HCT116 (cell line): Measurements from ENCODE around the gene ZNF3.

Experiments
- CEBPB ChIP-seq: IDR thresholded peaks from 2 replicates; pipeline ENCODE4 v1.6.1; 2012; ENCODE audit warnings: low read depth
- ELF1 ChIP-seq: IDR thresholded peaks from 2 replicates; pipeline ENCODE4 v1.6.1; 2012; ENCODE audit warnings: low read depth, borderline replicate concordance
- POLR2AphosphoS5 ChIP-seq: IDR thresholded peaks from 2 replicates; pipeline ENCODE4 v1.6.1; 2011; ENCODE audit warnings: mild to moderate bottlenecking, low read depth, low read length, moderate library complexity
- YY1 ChIP-seq: IDR thresholded peaks from 2 replicates; pipeline ENCODE4 v1.6.1; 2011; ENCODE audit warnings: low read length, low read depth, moderate library complexity, mild to moderate bottlenecking; ENCODE audit not compliant: insufficient replicate concordance; ENCODE audit errors: extremely low read depth
- ZNF274 ChIP-seq: fragments of 200-500 bp; sonication (Bioruptor generic); IDR thresholded peaks from 2 replicates; pipeline ENCODE4 v1.6.1; 2014; ENCODE audit warnings: mild to moderate bottlenecking, low read depth, low read length, inconsistent platforms
- TF ChIP-seq, protein P1 (sequence below), 3 experiments: fragments of 200-600 bp in 1 of 3; sonication (generic) in 1 of 3; IDR thresholded peaks in 2 of 3; conservative IDR thresholded peaks in 1 of 3; 2 replicates each; pipeline ENCODE4 v1.5.1; 2012 to 2017; ENCODE audit warnings: low read depth in 2 of 3, low read length in 2 of 3, antibody characterized with exemption in 1 of 3, borderline replicate concordance in 1 of 3, control low read depth in 1 of 3, mild to moderate bottlenecking in 1 of 3, mixed read lengths in 1 of 3, mixed run types in 1 of 3, moderate library complexity in 1 of 3; ENCODE audit not compliant: insufficient read depth in 1 of 3

GRCh38 chr7:100095704-100096103 is 14.2 kb upstream of the ZNF3 start:
- no peak for TF ChIP-seq ZNF274
- TF ChIP-seq, protein P1, sequence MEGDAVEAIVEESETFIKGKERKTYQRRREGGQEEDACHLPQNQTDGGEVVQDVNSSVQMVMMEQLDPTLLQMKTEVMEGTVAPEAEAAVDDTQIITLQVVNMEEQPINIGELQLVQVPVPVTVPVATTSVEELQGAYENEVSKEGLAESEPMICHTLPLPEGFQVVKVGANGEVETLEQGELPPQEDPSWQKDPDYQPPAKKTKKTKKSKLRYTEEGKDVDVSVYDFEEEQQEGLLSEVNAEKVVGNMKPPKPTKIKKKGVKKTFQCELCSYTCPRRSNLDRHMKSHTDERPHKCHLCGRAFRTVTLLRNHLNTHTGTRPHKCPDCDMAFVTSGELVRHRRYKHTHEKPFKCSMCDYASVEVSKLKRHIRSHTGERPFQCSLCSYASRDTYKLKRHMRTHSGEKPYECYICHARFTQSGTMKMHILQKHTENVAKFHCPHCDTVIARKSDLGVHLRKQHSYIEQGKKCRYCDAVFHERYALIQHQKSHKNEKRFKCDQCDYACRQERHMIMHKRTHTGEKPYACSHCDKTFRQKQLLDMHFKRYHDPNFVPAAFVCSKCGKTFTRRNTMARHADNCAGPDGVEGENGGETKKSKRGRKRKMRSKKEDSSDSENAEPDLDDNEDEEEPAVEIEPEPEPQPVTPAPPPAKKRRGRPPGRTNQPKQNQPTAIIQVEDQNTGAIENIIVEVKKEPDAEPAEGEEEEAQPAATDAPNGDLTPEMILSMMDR (IDR thresholded peaks at IDR 0.05 in 2 of 3, conservative IDR thresholded peaks at IDR 0.05 in 1 of 3; ENCODE audit: borderline replicate concordance in 1 of 3, insufficient read depth in 1 of 3, low read depth in 2 of 3, low read length in 2 of 3): no peak
- no peak for TF ChIP-seq CEBPB
- 0 out of 2 replicates have a peak, but pooled peaks have one; percentile 12 for TF ChIP-seq POLR2AphosphoS5
- no peak for TF ChIP-seq ELF1
- no peak for TF ChIP-seq YY1
